ENCODE data around the gene SLC2A1.

DNA sequence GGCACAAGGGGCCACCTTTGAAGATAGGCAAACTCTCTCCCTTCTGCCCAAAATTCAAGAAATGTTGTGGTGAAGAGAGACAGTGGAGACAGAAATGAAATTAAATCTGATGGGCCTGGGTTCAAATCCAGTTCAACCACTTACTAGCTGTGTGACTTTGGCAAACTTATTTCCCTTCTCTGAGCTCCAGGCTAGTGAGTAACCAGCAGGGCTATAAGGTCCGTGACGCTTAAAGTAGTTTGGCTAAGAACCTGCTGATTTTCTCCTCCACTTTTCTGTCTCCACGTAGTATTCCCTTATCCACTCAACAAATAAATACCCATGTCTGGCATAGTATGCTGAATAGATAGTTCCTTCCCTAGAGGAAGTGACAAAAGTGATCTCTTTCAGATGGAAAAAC, 1.9 kb downstream of the SLC2A1 start:
- TF ChIP-seq, protein P1, sequence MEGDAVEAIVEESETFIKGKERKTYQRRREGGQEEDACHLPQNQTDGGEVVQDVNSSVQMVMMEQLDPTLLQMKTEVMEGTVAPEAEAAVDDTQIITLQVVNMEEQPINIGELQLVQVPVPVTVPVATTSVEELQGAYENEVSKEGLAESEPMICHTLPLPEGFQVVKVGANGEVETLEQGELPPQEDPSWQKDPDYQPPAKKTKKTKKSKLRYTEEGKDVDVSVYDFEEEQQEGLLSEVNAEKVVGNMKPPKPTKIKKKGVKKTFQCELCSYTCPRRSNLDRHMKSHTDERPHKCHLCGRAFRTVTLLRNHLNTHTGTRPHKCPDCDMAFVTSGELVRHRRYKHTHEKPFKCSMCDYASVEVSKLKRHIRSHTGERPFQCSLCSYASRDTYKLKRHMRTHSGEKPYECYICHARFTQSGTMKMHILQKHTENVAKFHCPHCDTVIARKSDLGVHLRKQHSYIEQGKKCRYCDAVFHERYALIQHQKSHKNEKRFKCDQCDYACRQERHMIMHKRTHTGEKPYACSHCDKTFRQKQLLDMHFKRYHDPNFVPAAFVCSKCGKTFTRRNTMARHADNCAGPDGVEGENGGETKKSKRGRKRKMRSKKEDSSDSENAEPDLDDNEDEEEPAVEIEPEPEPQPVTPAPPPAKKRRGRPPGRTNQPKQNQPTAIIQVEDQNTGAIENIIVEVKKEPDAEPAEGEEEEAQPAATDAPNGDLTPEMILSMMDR (IDR thresholded peaks at IDR 0.05): no peak
- TF ChIP-seq POLR2A (IDR thresholded peaks at IDR 0.05): no peak

Measured in uterus (tissue), 2 donors.